ENCODE measurements around the gene UCHL5. TPM values are rescaled to one million over a fixed set of nuclear protein-coding genes. Genes with fewer than 3 reads are reported as not detected.

UCHL5 gene
- total and polyA plus RNA-seq, 4 donors = 14.5 to 29.7 (median 21.6) TPM

GRCh38 chr1:192978195-192978710 is 80.9 kb downstream of the UCHL5 start:
- WGBS = 85% methylated on average over 8 of the region's 8 CpGs
- Histone ChIP-seq H3K9ac (ENCODE audit: low read depth in 1 of 2, low read length in 2 of 2) (no peak overlapping the region), H3K4me1 (ENCODE audit: control insufficient read depth in 4 of 4, insufficient read depth in 4 of 4, low read length in 3 of 4) (no peaks in the 10 kb centered on the region), H3K27ac (ENCODE audit: low read depth in 1 of 2, low read length in 2 of 2) (no peak overlapping the region), H3K27me3 (ENCODE audit: control insufficient read depth in 4 of 4, insufficient read depth in 4 of 4, low read length in 3 of 4) (no peaks in the 10 kb centered on the region), H3K36me3 (ENCODE audit: control insufficient read depth in 4 of 4, insufficient read depth in 3 of 4, low read depth in 1 of 4, low read length in 3 of 4) (no peaks in the 10 kb centered on the region), H3K4me3 (ENCODE audit: low read depth in 1 of 3, low read length in 3 of 3) (no peak overlapping the region), H3K9me3 (ENCODE audit: control insufficient read depth in 4 of 4, low read length in 3 of 4) (no peaks in the 10 kb centered on the region)
- TF ChIP-seq GABPA (IDR thresholded peaks at IDR 0.05 in 1 of 2, conservative IDR thresholded peaks at IDR 0.05 in 1 of 2) (no peak), YY1 (IDR thresholded peaks at IDR 0.05) (no peak), HNF4A (conservative IDR thresholded peaks at IDR 0.05) (no peak), TAF1 (conservative IDR thresholded peaks at IDR 0.05) (no peak), SP1 (IDR thresholded peaks at IDR 0.05) (no peak), EGR1 (IDR thresholded peaks at IDR 0.05; ENCODE audit: low read depth in 2 of 2) (no peak), JUND (IDR thresholded peaks at IDR 0.05) (no peak), ZBTB33 (IDR thresholded peaks at IDR 0.05) (no peak), MAX (IDR thresholded peaks at IDR 0.05) (no peak), FOXA2 (IDR thresholded peaks at IDR 0.05) (no peak)
- no peak for DNase-seq (ENCODE audit: low spot score)

GRCh38 chr1:192977089-192977706 is 82.0 kb downstream of the UCHL5 start:
- Histone ChIP-seq H3K27ac (ENCODE audit: low read depth in 1 of 2, low read length in 2 of 2) (no peak overlapping the region), H3K4me3 (ENCODE audit: low read depth in 1 of 3, low read length in 3 of 3) (no peak overlapping the region), H3K9me3 (ENCODE audit: control insufficient read depth in 4 of 4, low read length in 3 of 4) (no peaks in the 10 kb centered on the region), H3K27me3 (ENCODE audit: control insufficient read depth in 4 of 4, insufficient read depth in 4 of 4, low read length in 3 of 4) (no peaks in the 10 kb centered on the region), H3K4me1 (ENCODE audit: control insufficient read depth in 4 of 4, insufficient read depth in 4 of 4, low read length in 3 of 4) (no peaks in the 10 kb centered on the region), H3K9ac (ENCODE audit: low read depth in 1 of 2, low read length in 2 of 2) (no peak overlapping the region), H3K36me3 (ENCODE audit: control insufficient read depth in 4 of 4, insufficient read depth in 3 of 4, low read depth in 1 of 4, low read length in 3 of 4) (no peaks in the 10 kb centered on the region)
- no peak for DNase-seq (ENCODE audit: low spot score)
- TF ChIP-seq EGR1 (IDR thresholded peaks at IDR 0.05; ENCODE audit: low read depth in 2 of 2) (no peak), GABPA (IDR thresholded peaks at IDR 0.05 in 1 of 2, conservative IDR thresholded peaks at IDR 0.05 in 1 of 2) (no peak), REST (IDR thresholded peaks at IDR 0.05) (no peak), HNF4A (conservative IDR thresholded peaks at IDR 0.05) (no peak), SP1 (IDR thresholded peaks at IDR 0.05) (no peak), NR2F2 (IDR thresholded peaks at IDR 0.05) (no peak), RXRA (IDR thresholded peaks at IDR 0.05) (no peak), YY1 (IDR thresholded peaks at IDR 0.05) (no peak), JUND (IDR thresholded peaks at IDR 0.05) (no peak), ZBTB33 (IDR thresholded peaks at IDR 0.05) (no peak), FOXA1 (IDR thresholded peaks at IDR 0.05) (no peak), CTCF (IDR thresholded peaks at IDR 0.05; ENCODE audit: low read depth, low read length, missing input control) (no peak), MAX (IDR thresholded peaks at IDR 0.05) (no peak), FOXA2 (IDR thresholded peaks at IDR 0.05) (no peak), RAD21 (IDR thresholded peaks at IDR 0.05) (no peak), ATF3 (IDR thresholded peaks at IDR 0.05) (no peak), HNF4G (IDR thresholded peaks at IDR 0.05) (no peak)
- WGBS = 87% methylated on average over 8 of the region's 8 CpGs
